Breast epithelium (tissue), 4 donors: ENCODE measurements around the gene ADGRG3. TPM values are rescaled to one million over a fixed set of nuclear protein-coding genes. Genes with fewer than 3 reads are reported as not detected.

Source experiments
- DNase-seq, 2 donors: peaks; one replicate each; pipeline ENCODE4 v3.0.0-alpha.2; 2019; ENCODE audit warnings: low spot score in 2 of 2
- H3K27ac ChIP-seq, 2 donors: fragments of 200-600 bp; sonication (generic) in 1 of 2; one replicate each; pipeline ENCODE4 v1.5.1; 2016 to 2019; ENCODE audit warnings: mild to moderate bottlenecking in 1 of 2
- H3K27me3 ChIP-seq, 2 donors: fragments of 200-600 bp; sonication (generic) in 1 of 2; one replicate each; pipeline versions ENCODE4 v1.5.1 to v1.6.0; 2017 to 2019; ENCODE audit warnings: control low read depth in 1 of 2, mild to moderate bottlenecking in 1 of 2
- H3K36me3 ChIP-seq: fragments of 200-600 bp; one replicate; pipeline ENCODE4 v1.5.1; 2019
- H3K4me1 ChIP-seq, 2 donors: fragments of 200-600 bp; sonication (generic); one replicate each; pipeline ENCODE4 v1.5.1; 2016 to 2019; ENCODE audit warnings: control low read depth in 1 of 2
- H3K4me3 ChIP-seq, 3 donors: fragments of 200-600 bp; sonication (generic); 1 replicate in 2 of 3; 2 replicates in 1 of 3; pipeline ENCODE4 v1.5.1; 2016 to 2019; ENCODE audit warnings: mild to moderate bottlenecking in 3 of 3, moderate library complexity in 2 of 3
- H3K9me3 ChIP-seq, 2 donors: fragments of 200-600 bp; sonication (generic) in 1 of 2; one replicate each; pipeline ENCODE4 v1.5.1; 2016 to 2019; ENCODE audit warnings: control low read depth in 1 of 2
- POLR2A ChIP-seq: fragments of 450-650 bp; IDR thresholded peaks from one replicate; pipeline ENCODE4 v1.6.1; 2016; ENCODE audit warnings: antibody characterized with exemption, mild to moderate bottlenecking, moderate library complexity
- POLR2AphosphoS5 ChIP-seq, 3 donors: sonication (generic); formaldehyde crosslinking; IDR thresholded peaks; one replicate each; pipeline ENCODE4 v1.6.1; 2017; ENCODE audit warnings: antibody characterized with exemption in 3 of 3
- intact Hi-C: fragments of 100-400 bp; cut with DNase I; formaldehyde crosslinking; loops from one replicate; pipeline ENCODE4 v1.15.1; 2023; ENCODE audit warnings: low total_unique reads
- total RNA-seq, 3 donors: library from RNA; depleted of rRNA; stranded (reverse); fragments of >200 nt; gene quantifications; one replicate each; pipeline ENCODE4 v1.1.0, GENCODE V29; 2016
- TF ChIP-seq, protein P1 (sequence below), 3 donors: fragments of 450-650 bp; IDR thresholded peaks; one replicate each; pipeline ENCODE4 v1.5.1; 2016 to 2017; ENCODE audit warnings: antibody characterized with exemption in 3 of 3, mild to moderate bottlenecking in 3 of 3, moderate library complexity in 3 of 3

Gene ADGRG3
- total RNA-seq, 3 donors from 2014 or later, result 0.64 to 5.2 (median 1.6) TPM

DNA sequence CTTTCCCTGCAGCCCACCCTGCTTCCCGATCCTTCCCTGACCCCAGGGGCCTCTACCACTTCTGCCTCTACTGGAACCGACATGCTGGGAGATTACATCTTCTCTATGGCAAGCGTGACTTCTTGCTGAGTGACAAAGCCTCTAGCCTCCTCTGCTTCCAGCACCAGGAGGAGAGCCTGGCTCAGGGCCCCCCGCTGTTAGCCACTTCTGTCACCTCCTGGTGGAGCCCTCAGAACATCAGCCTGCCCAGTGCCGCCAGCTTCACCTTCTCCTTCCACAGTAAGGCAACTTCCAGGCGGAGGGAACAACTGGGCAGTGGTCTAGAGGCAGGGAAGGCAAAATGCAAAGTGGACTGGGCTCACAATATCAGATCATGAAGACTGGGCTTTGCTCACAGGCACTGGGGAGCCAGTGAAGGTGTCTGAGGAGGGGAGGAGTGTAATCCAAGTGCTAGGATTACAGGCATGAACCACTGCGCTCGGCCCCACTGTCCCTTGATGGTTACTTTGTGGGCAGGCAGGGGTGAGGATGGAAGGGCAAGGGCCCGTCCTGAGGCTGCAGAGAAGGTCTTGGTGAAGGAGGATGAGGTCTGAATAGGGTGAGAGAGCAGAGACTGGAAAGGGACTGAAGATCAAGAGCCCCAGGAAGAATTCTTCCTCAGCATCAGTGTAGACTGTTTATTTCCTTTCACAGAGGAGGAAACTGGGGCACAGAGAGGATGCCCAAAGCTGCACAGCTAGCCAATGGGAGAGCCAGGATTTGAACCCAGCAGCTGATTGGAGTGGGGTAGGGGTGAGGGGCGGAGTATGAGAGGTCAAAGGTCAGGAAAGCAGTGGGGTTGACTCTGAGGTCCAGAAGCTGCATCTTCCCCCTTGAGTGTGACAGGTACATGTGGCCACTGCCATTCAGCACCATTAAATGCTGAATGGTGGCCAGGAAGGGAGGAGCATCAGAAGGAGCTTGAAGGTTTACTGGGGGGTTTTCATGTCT, 16.5 kb upstream of the ADGRG3 start:
- Histone ChIP-seq H3K27ac (no peak overlapping the region), H3K27me3 (no peaks in the 10 kb centered on the region), H3K36me3 (no peaks in the 10 kb centered on the region), H3K4me3 (no peak overlapping the region), H3K4me1 (no peaks in the 10 kb centered on the region), H3K9me3 (no peaks in the 10 kb centered on the region)
- no peak for DNase-seq
- TF ChIP-seq POLR2A, result no peak
- TF ChIP-seq, protein P1, sequence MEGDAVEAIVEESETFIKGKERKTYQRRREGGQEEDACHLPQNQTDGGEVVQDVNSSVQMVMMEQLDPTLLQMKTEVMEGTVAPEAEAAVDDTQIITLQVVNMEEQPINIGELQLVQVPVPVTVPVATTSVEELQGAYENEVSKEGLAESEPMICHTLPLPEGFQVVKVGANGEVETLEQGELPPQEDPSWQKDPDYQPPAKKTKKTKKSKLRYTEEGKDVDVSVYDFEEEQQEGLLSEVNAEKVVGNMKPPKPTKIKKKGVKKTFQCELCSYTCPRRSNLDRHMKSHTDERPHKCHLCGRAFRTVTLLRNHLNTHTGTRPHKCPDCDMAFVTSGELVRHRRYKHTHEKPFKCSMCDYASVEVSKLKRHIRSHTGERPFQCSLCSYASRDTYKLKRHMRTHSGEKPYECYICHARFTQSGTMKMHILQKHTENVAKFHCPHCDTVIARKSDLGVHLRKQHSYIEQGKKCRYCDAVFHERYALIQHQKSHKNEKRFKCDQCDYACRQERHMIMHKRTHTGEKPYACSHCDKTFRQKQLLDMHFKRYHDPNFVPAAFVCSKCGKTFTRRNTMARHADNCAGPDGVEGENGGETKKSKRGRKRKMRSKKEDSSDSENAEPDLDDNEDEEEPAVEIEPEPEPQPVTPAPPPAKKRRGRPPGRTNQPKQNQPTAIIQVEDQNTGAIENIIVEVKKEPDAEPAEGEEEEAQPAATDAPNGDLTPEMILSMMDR (IDR thresholded peaks at IDR 0.05), result no peak
- intact Hi-C loops, result no loop called here

- H3K9me3 ChIP-seq, result no peaks in the 10 kb centered on the region
- H3K4me1 ChIP-seq, result no peaks in the 10 kb centered on the region
- no peak overlapping the region for H3K4me3 ChIP-seq
- H3K27ac ChIP-seq, result peak overlapping the region in 1 of 2 donors; percentile 48
- intact Hi-C loops, result no loop called here
- H3K36me3 ChIP-seq, result no peaks in the 10 kb centered on the region
- no peak for DNase-seq
- H3K27me3 ChIP-seq, result no peaks in the 10 kb centered on the region
- no peak for TF ChIP-seq POLR2A
- TF ChIP-seq, protein P1 (IDR thresholded peaks at IDR 0.05), result no peak
- no peak for TF ChIP-seq POLR2AphosphoS5 (IDR thresholded peaks at IDR 0.05)
Measured at GRCh38 chr16:57652695-57653471, 15.2 kb upstream of the ADGRG3 start.

- peak overlapping the region in 1 of 3 donors; percentile 3 for H3K4me3 ChIP-seq
- no peak for DNase-seq
- no peaks in the 10 kb centered on the region for H3K36me3 ChIP-seq
- H3K27me3 ChIP-seq, result no peaks in the 10 kb centered on the region
- H3K27ac ChIP-seq, result peak overlapping the region; percentile 40 to 48
- H3K4me1 ChIP-seq, result no peaks in the 10 kb centered on the region
- intact Hi-C loops, result no loop called here
- no peaks in the 10 kb centered on the region for H3K9me3 ChIP-seq
- no peak for TF ChIP-seq POLR2A
- TF ChIP-seq POLR2AphosphoS5 (IDR thresholded peaks at IDR 0.05), result no peak
- TF ChIP-seq, protein P1 (IDR thresholded peaks at IDR 0.05), result no peak
Measured at GRCh38 chr16:57653936-57654335, 14.2 kb upstream of the ADGRG3 start.

GRCh38 chr16:57656342-57656955, 11.7 kb upstream of the ADGRG3 start:
- no peak for TF ChIP-seq POLR2AphosphoS5 (IDR thresholded peaks at IDR 0.05)
- TF ChIP-seq, protein P1 (IDR thresholded peaks at IDR 0.05), result no peak
- no peak for TF ChIP-seq POLR2A

More at GRCh38 chr16:57656342-57656955, 11.7 kb upstream of the ADGRG3 start:
- Histone ChIP-seq H3K4me1 (no peaks in the 10 kb centered on the region), H3K36me3 (no peaks in the 10 kb centered on the region), H3K4me3 (no peak overlapping the region), H3K27me3 (no peaks in the 10 kb centered on the region), H3K27ac (no peak overlapping the region), H3K9me3 (no peaks in the 10 kb centered on the region)
- intact Hi-C loops, result no loop called here
- DNase-seq, result no peak
